ENCODE data around the gene CSTF1. TPM values are rescaled to one million over a fixed set of nuclear protein-coding genes. Genes with fewer than 3 reads are reported as not detected.

CSTF1 gene
- total RNA-seq, 1 experiment from 2014 or later, result 44.5 TPM

DNA sequence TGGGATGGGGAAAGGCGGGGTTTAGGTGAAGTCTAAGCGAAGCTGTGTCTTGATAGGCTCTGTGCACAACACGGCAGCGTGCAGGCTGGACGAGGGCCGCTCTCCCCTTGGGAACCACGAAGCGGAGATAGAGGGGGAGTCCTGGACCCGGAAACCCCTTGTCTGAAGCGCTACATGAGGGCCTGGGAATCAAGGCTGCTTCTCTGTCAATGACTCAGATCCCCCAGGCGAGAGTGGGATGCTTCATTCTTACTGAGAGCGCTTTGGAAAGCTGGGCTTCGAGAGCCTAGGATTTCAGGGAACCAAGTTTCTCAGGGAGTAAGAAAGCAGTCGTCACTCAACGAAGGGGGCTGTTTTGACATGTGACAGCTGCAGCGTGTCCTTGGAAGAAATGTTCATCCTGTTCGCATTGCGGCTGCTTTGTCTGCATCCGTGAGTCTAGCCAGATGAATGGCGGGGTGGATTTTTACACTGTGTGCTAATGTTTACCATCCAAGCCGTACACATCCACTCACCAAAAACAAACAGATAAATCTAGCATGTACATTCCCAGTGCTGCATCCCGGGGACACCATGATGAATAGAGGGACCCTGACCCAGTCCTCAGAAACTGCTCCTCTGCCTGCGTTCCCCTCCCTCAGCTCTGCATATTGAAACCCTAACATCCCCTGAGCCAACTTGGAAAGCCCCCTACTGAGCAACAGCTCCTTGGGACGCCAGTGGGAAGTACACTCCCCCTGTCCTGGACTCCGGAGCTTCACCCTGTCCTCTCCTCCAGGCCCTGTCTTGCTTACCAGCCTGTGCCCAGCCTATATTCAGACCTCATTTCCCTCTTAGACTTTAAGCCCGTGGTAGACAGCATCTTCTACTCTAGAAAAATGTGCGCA lies 51.5 kb downstream of the CSTF1 start:
- H3K4me2 ChIP-seq (ENCODE audit: low read length), result no peak overlapping the region
- intact Hi-C loops (cut with micrococcal nuclease), result no loop called here

DNA sequence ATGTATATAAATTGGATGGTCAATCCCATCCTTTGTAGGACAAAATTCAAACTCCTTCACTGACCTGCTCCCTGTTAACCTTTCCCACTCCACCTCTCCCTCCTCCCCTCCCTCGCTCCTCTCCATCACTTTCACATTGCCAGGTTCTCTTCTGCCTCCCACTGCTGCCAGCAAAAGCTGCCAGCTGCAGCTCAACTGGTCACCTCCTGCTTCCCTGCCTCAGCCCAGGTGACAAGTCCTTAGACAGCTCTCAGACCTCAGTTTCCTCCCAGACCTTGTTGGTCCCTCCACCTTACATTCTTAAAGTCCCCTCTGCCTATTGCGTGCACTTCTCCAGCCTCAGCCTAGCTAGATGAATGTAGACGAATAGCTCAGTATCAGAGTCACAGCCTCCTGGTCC lies 52.7 kb downstream of the CSTF1 start:
- no peak overlapping the region for H3K27ac ChIP-seq (ENCODE audit: low read depth, low read length)
- no peaks in the 10 kb centered on the region for H3K27me3 ChIP-seq (ENCODE audit: insufficient read depth, low read length)
- CTCF ChIA-PET, result no interaction called here
- no peak for ATAC-seq
- intact Hi-C loops (cut with micrococcal nuclease), result no loop called here
- DNase-seq (ENCODE audit: low read depth, low spot score), result no peak
- H3K79me2 ChIP-seq (ENCODE audit: insufficient read depth, low read length), result no peaks in the 10 kb centered on the region
- H3K4me2 ChIP-seq (ENCODE audit: low read length), result no peak overlapping the region
- RAD21 ChIA-PET (ENCODE audit: low non-redundant PET in 1 of 2, low total read pairs in 2 of 2, uncharacterized antibody in 2 of 2, unreplicated experiment in 2 of 2), result no interaction called here
- no peak overlapping the region for H3K4me3 ChIP-seq (replicated peaks in 1 of 2; ENCODE audit: low read depth in 1 of 2, low read length in 2 of 2)
- no peaks in the 10 kb centered on the region for H3K9me3 ChIP-seq (ENCODE audit: control insufficient read depth in 1 of 2, insufficient read depth in 1 of 2, low read depth in 1 of 2, low read length in 2 of 2)
- H3K9me2 ChIP-seq (ENCODE audit: insufficient read depth), result no peaks in the 10 kb centered on the region
- no peaks in the 10 kb centered on the region for H3K36me3 ChIP-seq (ENCODE audit: control insufficient read depth in 1 of 2, insufficient read depth in 2 of 2, low read length in 2 of 2)
- no peaks in the 10 kb centered on the region for H3K4me1 ChIP-seq (ENCODE audit: control insufficient read depth in 1 of 2, insufficient read depth in 2 of 2, low read length in 2 of 2)
- no TSS peak for BruUV-seq (replicated peaks)
- no peak for TF ChIP-seq CBX3 (IDR thresholded peaks at IDR 0.05; ENCODE audit: low read depth)
- H2AFZ ChIP-seq (ENCODE audit: low read depth, low read length, poor library complexity, severe bottlenecking), result no peak overlapping the region
- no peaks in the 10 kb centered on the region for H4K20me1 ChIP-seq (ENCODE audit: insufficient read depth)
- no peak overlapping the region for H3K9ac ChIP-seq (ENCODE audit: low read length)
- POLR2A ChIA-PET, result no interaction called here

More for the DNA sequence above, 51.5 kb downstream of the CSTF1 start:
- H3K4me1 ChIP-seq (ENCODE audit: control insufficient read depth in 1 of 2, insufficient read depth in 2 of 2, low read length in 2 of 2), result no peaks in the 10 kb centered on the region
- ATAC-seq (no peak), DNase-seq (ENCODE audit: low read depth, low spot score) (no peak)
- H3K9me3 ChIP-seq (ENCODE audit: control insufficient read depth in 1 of 2, insufficient read depth in 1 of 2, low read depth in 1 of 2, low read length in 2 of 2), result no peaks in the 10 kb centered on the region
- no peak overlapping the region for H3K9ac ChIP-seq (ENCODE audit: low read length)
- no peaks in the 10 kb centered on the region for H3K27me3 ChIP-seq (ENCODE audit: insufficient read depth, low read length)
- POLR2A ChIA-PET, result no interaction called here
- H3K79me2 ChIP-seq (ENCODE audit: insufficient read depth, low read length), result no peaks in the 10 kb centered on the region
- CTCF ChIA-PET, result no interaction called here
- no peak overlapping the region for H3K4me3 ChIP-seq (replicated peaks in 1 of 2; ENCODE audit: low read depth in 1 of 2, low read length in 2 of 2)
- H3K9me2 ChIP-seq (ENCODE audit: insufficient read depth), result no peaks in the 10 kb centered on the region
- H2AFZ ChIP-seq (ENCODE audit: low read depth, low read length, poor library complexity, severe bottlenecking), result no peak overlapping the region
- no TSS peak for BruUV-seq (replicated peaks)
- no peak overlapping the region for H3K27ac ChIP-seq (ENCODE audit: low read depth, low read length)
- RAD21 ChIA-PET (ENCODE audit: low non-redundant PET in 1 of 2, low total read pairs in 2 of 2, uncharacterized antibody in 2 of 2, unreplicated experiment in 2 of 2), result no interaction called here
- H3K36me3 ChIP-seq (ENCODE audit: control insufficient read depth in 1 of 2, insufficient read depth in 2 of 2, low read length in 2 of 2), result no peaks in the 10 kb centered on the region
- H4K20me1 ChIP-seq (ENCODE audit: insufficient read depth), result no peaks in the 10 kb centered on the region
- TF ChIP-seq, protein P1, sequence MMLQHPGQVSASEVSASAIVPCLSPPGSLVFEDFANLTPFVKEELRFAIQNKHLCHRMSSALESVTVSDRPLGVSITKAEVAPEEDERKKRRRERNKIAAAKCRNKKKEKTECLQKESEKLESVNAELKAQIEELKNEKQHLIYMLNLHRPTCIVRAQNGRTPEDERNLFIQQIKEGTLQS (IDR thresholded peaks at IDR 0.05), result no peak
- TF ChIP-seq JUND (IDR thresholded peaks at IDR 0.05), result no peak
- TF ChIP-seq YY1 (IDR thresholded peaks at IDR 0.05; ENCODE audit: extremely low read depth, insufficient replicate concordance, low read depth, low read length), result no peak
- no peak for TF ChIP-seq ZFX (IDR thresholded peaks at IDR 0.05)
- TF ChIP-seq EGR1 (IDR thresholded peaks at IDR 0.05; ENCODE audit: low read depth), result no peak
- no peak for TF ChIP-seq FOSL1 (IDR thresholded peaks at IDR 0.05; ENCODE audit: low read depth)
- TF ChIP-seq CEBPB (IDR thresholded peaks at IDR 0.05; ENCODE audit: low read depth), result no peak
- TF ChIP-seq ELF1 (IDR thresholded peaks at IDR 0.05; ENCODE audit: borderline replicate concordance, low read depth), result no peak
